WTC11 (cell line): ENCODE measurements around the gene GBF1. TPM values are rescaled to one million over a fixed set of nuclear protein-coding genes. Genes with fewer than 3 reads are reported as not detected.

ENCODE experiments used
- ATAC-seq: fragments of 200-7000 bp; cut with Tn5 transposase; 2 replicates; pipeline ENCODE4 v1.10.0; 2021; ENCODE audit warnings: mild to moderate bottlenecking, moderate library complexity
- CTCF ChIA-PET: fragments of 300-600 bp; sonication (Branson Sonifier 250); formaldehyde crosslinking; loops from one replicate; lab custom pipeline; 2021; ENCODE audit warnings: antibody characterized with exemption; lab: Charles Lee
- POLR2A ChIA-PET: fragments of 350-600 bp; sonication (Branson Sonifier 250); formaldehyde crosslinking; loops from one replicate; lab custom pipeline; 2021; ENCODE audit warnings: antibody characterized with exemption; lab: Charles Lee
- DNase-seq: peaks from one replicate; pipeline ENCODE4 v3.0.0; 2021; ENCODE audit warnings: low spot score
- H3K27ac Mint-ChIP-seq: 2 replicates; pipeline ENCODE4 v1.8.0; 2021; ENCODE audit warnings: mixed read lengths
- H3K27me3 Mint-ChIP-seq: 2 replicates; pipeline ENCODE4 v1.8.0; 2021; ENCODE audit warnings: low read depth, mild to moderate bottlenecking, moderate library complexity, mixed read lengths
- H3K36me3 Mint-ChIP-seq: 2 replicates; pipeline ENCODE4 v1.8.0; 2021; ENCODE audit warnings: mixed read lengths
- H3K4me1 Mint-ChIP-seq: 2 replicates; pipeline ENCODE4 v1.8.0; 2022; ENCODE audit warnings: mixed read lengths
- H3K4me3 Mint-ChIP-seq: 2 replicates; pipeline ENCODE4 v1.8.0; 2021; ENCODE audit warnings: mild to moderate bottlenecking, moderate library complexity, mixed read lengths
- H3K9me3 Mint-ChIP-seq: 2 replicates; pipeline ENCODE4 v1.8.0; 2021; ENCODE audit warnings: mixed read lengths
- AFF4 ChIP-seq: sonication (generic); formaldehyde crosslinking; IDR thresholded peaks from 2 replicates; pipeline ENCODE4 v1.8.1; 2023; ENCODE audit warnings: mild to moderate bottlenecking, missing genetic modification reagents, borderline replicate concordance
- AR ChIP-seq: fragments of 250-450 bp; sonication (Bioruptor Pico); IDR thresholded peaks from 2 replicates; pipeline ENCODE4 v1.9.0; 2021; ENCODE audit warnings: mild to moderate bottlenecking
- ATF3 ChIP-seq: sonication (generic); formaldehyde crosslinking; conservative IDR thresholded peaks from 2 replicates; pipeline ENCODE4 v1.8.1; 2022; ENCODE audit warnings: mild to moderate bottlenecking, missing genetic modification reagents
- ELF4 ChIP-seq: sonication (generic); formaldehyde crosslinking; IDR thresholded peaks from 2 replicates; pipeline ENCODE4 v1.8.1; 2022; ENCODE audit warnings: low read depth, mild to moderate bottlenecking, moderate library complexity, missing genetic modification reagents
- GRHL2 ChIP-seq: fragments of 250-450 bp; sonication (Bioruptor Pico); IDR thresholded peaks from 2 replicates; pipeline ENCODE4 v1.8.0; 2022; ENCODE audit warnings: mild to moderate bottlenecking, moderate library complexity; ENCODE audit not compliant: insufficient replicate concordance, severe bottlenecking
- KAT7 ChIP-seq: sonication (generic); formaldehyde crosslinking; IDR thresholded peaks from 2 replicates; pipeline ENCODE4 v1.8.1; 2023; ENCODE audit warnings: missing genetic modification reagents, mild to moderate bottlenecking, borderline replicate concordance
- MAX ChIP-seq: sonication (generic); formaldehyde crosslinking; IDR thresholded peaks from 2 replicates; pipeline ENCODE4 v1.8.0; 2022; ENCODE audit warnings: mild to moderate bottlenecking, missing genetic modification reagents
- MXD4 ChIP-seq: fragments of 250-450 bp; sonication (Bioruptor Pico); IDR thresholded peaks from 2 replicates; pipeline ENCODE4 v1.8.0; 2021; ENCODE audit warnings: mild to moderate bottlenecking, moderate library complexity, borderline replicate concordance
- MYBL2 ChIP-seq: sonication (generic); formaldehyde crosslinking; IDR thresholded peaks from 2 replicates; pipeline ENCODE4 v1.8.1; 2023; ENCODE audit warnings: mild to moderate bottlenecking, moderate library complexity, missing genetic modification reagents
- PRDM15 ChIP-seq: sonication (generic); formaldehyde crosslinking; IDR thresholded peaks from 2 replicates; pipeline ENCODE4 v1.8.0; 2022; ENCODE audit warnings: missing genetic modification reagents
- RELA ChIP-seq: sonication (generic); formaldehyde crosslinking; IDR thresholded peaks from 2 replicates; pipeline ENCODE4 v1.8.1; 2022; ENCODE audit warnings: missing genetic modification reagents, mild to moderate bottlenecking, borderline replicate concordance
- SMAD4 ChIP-seq: sonication (generic); formaldehyde crosslinking; IDR thresholded peaks from 2 replicates; pipeline ENCODE4 v1.8.0; 2022; ENCODE audit warnings: mild to moderate bottlenecking, missing genetic modification reagents
- SP1 ChIP-seq: sonication (generic); formaldehyde crosslinking; conservative IDR thresholded peaks from 2 replicates; pipeline ENCODE4 v1.8.1; 2022; ENCODE audit warnings: missing genetic modification reagents
- ZBTB21 ChIP-seq: sonication (generic); formaldehyde crosslinking; IDR thresholded peaks from 2 replicates; pipeline ENCODE4 v1.8.1; 2023; ENCODE audit warnings: mild to moderate bottlenecking, missing genetic modification reagents, borderline replicate concordance
- ZNF281 ChIP-seq: sonication (generic); formaldehyde crosslinking; IDR thresholded peaks from 2 replicates; pipeline ENCODE4 v1.8.0; 2023; ENCODE audit warnings: mild to moderate bottlenecking, missing genetic modification reagents
- total RNA-seq: library from RNA; stranded (reverse); gene quantifications from 3 replicates; pipeline ENCODE4 v1.2.3, GENCODE V29; 2021

Gene GBF1
- total RNA-seq, 1 experiment from 2014 or later = 32.4 TPM

- H3K9me3 Mint-ChIP-seq = no peaks in the 10 kb centered on the region
- no peak overlapping the region for H3K4me3 Mint-ChIP-seq
- H3K36me3 Mint-ChIP-seq = no peaks in the 10 kb centered on the region
- TF ChIP-seq PRDM15 (CRISPR knock-in tag) (no peak), ATF3 (CRISPR knock-in tag) (no peak), AFF4 (CRISPR knock-in tag) (no peak), SP1 (CRISPR knock-in tag) (no peak), MYBL2 (CRISPR knock-in tag) (no peak), MXD4 (no peak), KAT7 (CRISPR knock-in tag) (no peak), MAX (no peak), ELF4 (no peak), ZNF281 (no peak), RELA (CRISPR knock-in tag) (no peak), GRHL2 (no peak), ZBTB21 (no peak), AR (CRISPR knock-in tag) (no peak), SMAD4 (CRISPR knock-in tag) (no peak)
- TF ChIP-seq, all 79 proteins: peak for 0
- peaks cover 6% of the 10 kb centered on the region for H3K4me1 Mint-ChIP-seq
- DNase-seq (no peak), ATAC-seq (no peak)
- H3K27ac Mint-ChIP-seq = no peak overlapping the region
- ChIA-PET CTCF (interaction anchor here (1.0 to 18.9 kb wide), 4 partner anchors 9 to 113 kb away, joined by 3 to 906 read pairs (median 4); partner anchors contain the start of genes ELOVL3 and GBF1), POLR2A (no interaction called here)
- peaks cover 98% of the 10 kb centered on the region for H3K27me3 Mint-ChIP-seq
Measured at GRCh38 chr10:102236006-102236405, 9.3 kb upstream of the GBF1 start.
